Uterus (tissue), 4 donors: ENCODE measurements around the gene LAMA1. TPM values are rescaled to one million over a fixed set of nuclear protein-coding genes. Genes with fewer than 3 reads are reported as not detected.

ENCODE experiments used
- DNase-seq, 2 donors: peaks; one replicate each; pipeline ENCODE4 v3.0.0-alpha.2; 2019 to 2020
- H3K27ac ChIP-seq, 2 donors: fragments of 200-600 bp; sonication (generic); 1 replicate in 1 of 2; 2 replicates in 1 of 2; pipeline ENCODE4 v1.5.1; 2016 to 2018
- H3K27me3 ChIP-seq, 2 donors: fragments of 200-600 bp; sonication (generic); one replicate each; pipeline ENCODE4 v1.5.1; 2018 to 2019; ENCODE audit warnings: control low read depth in 1 of 2
- H3K36me3 ChIP-seq, 2 donors: fragments of 200-600 bp; sonication (generic); one replicate each; pipeline ENCODE4 v1.5.1; 2019; ENCODE audit warnings: control low read depth in 1 of 2
- H3K4me1 ChIP-seq, 2 donors: fragments of 200-600 bp; sonication (generic); one replicate each; pipeline ENCODE4 v1.5.1; 2018 to 2019; ENCODE audit warnings: control low read depth in 1 of 2
- H3K4me3 ChIP-seq, 2 donors: fragments of 200-600 bp; sonication (generic); 1 replicate in 1 of 2; 2 replicates in 1 of 2; pipeline ENCODE4 v1.5.1; 2018 to 2019; ENCODE audit warnings: mild to moderate bottlenecking in 1 of 2
- H3K9me3 ChIP-seq, 2 donors: fragments of 200-600 bp; sonication (generic); one replicate each; pipeline ENCODE4 v1.5.1; 2019; ENCODE audit warnings: control low read depth in 1 of 2
- CTCF ChIP-seq, 4 experiments: fragments of 200-600 bp in 2 of 4; fragments of 450-650 bp in 2 of 4; sonication (generic) in 2 of 4; IDR thresholded peaks; one replicate each; pipeline ENCODE4 v1.5.1; 2016 to 2019; ENCODE audit warnings: antibody characterized with exemption in 4 of 4, mild to moderate bottlenecking in 2 of 4, moderate library complexity in 1 of 4
- POLR2A ChIP-seq, 2 donors: fragments of 450-650 bp; IDR thresholded peaks; one replicate each; pipeline ENCODE4 v1.6.1; 2016; ENCODE audit warnings: antibody characterized with exemption in 2 of 2, mild to moderate bottlenecking in 1 of 2, moderate library complexity in 1 of 2
- intact Hi-C: fragments of 100-400 bp; cut with DNase I; formaldehyde crosslinking; loops from one replicate; pipeline ENCODE4 v1.15.1; 2023; ENCODE audit warnings: low total_unique reads
- total RNA-seq, 4 donors: library from RNA; depleted of rRNA in 3 of 4; stranded (reverse); fragments of >200 nt in 3 of 4; gene quantifications; one replicate each; pipeline versions ENCODE4 v1.1.0 to v1.2.4, GENCODE V29; 2014 to 2023
- donor health status: DM: yes; HTN: yes; CAD: no.

LAMA1 gene
- total RNA-seq, 4 donors from 2014 or later, result 0.88 to 13.5 (median 2.1) TPM

DNA sequence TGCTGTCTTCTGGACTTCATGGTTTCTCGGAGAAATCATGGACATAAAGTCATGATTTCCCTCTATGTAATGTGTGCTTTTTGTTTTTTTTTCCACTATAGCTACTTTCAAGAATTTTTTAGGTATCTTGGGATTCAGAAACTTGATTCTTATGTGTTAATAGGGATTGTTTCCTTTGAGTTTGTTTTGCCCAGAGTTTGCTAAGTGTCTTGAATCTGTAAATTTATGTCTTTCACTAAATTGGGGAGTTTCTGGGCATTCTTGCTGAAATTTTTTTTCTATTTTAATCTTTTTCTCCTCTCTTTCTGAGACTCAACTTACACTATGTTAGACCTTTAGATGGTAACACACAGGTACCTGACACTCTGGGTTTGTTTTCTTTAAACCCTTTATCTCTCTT lies 182.7 kb downstream of the LAMA1 start:
- H3K4me3 ChIP-seq, result no peak overlapping the region
- H3K4me1 ChIP-seq, result no peaks in the 10 kb centered on the region
- H3K27me3 ChIP-seq, result no peaks in the 10 kb centered on the region
- no peaks in the 10 kb centered on the region for H3K9me3 ChIP-seq
- TF ChIP-seq CTCF (IDR thresholded peaks at IDR 0.05) (no peak), POLR2A (IDR thresholded peaks at IDR 0.05) (no peak)
- no peak for DNase-seq
- no peak overlapping the region for H3K27ac ChIP-seq
- H3K36me3 ChIP-seq, result no peaks in the 10 kb centered on the region
- intact Hi-C loops, result no loop called here

- H3K9me3 ChIP-seq, result no peaks in the 10 kb centered on the region
- DNase-seq, result no peak
- no peak overlapping the region for H3K4me3 ChIP-seq
- H3K4me1 ChIP-seq, result no peaks in the 10 kb centered on the region
- intact Hi-C loops, result loop anchor here (10.0 kb wide), 1 partner anchor 245 kb away; no protein-coding TSS in a partner anchor
- no peaks in the 10 kb centered on the region for H3K36me3 ChIP-seq
- no peak for TF ChIP-seq POLR2A (IDR thresholded peaks at IDR 0.05)
- TF ChIP-seq CTCF (IDR thresholded peaks at IDR 0.05), result no peak
- no peak overlapping the region for H3K27ac ChIP-seq
- H3K27me3 ChIP-seq, result no peaks in the 10 kb centered on the region
These were observed 188.1 kb downstream of the LAMA1 start for GRCh38 chr18:6929370-6930102.

GRCh38 chr18:6928359-6928758 lies 189.2 kb downstream of the LAMA1 start:
- TF ChIP-seq CTCF (IDR thresholded peaks at IDR 0.05), result no peak
- TF ChIP-seq POLR2A (IDR thresholded peaks at IDR 0.05), result no peak
- no peak overlapping the region for H3K4me3 ChIP-seq
- no peaks in the 10 kb centered on the region for H3K36me3 ChIP-seq
- no peaks in the 10 kb centered on the region for H3K4me1 ChIP-seq
- H3K27me3 ChIP-seq, result no peaks in the 10 kb centered on the region
- H3K27ac ChIP-seq, result no peak overlapping the region
- no peaks in the 10 kb centered on the region for H3K9me3 ChIP-seq
- DNase-seq, result no peak
- intact Hi-C loops, result loop anchor here (10.0 kb wide), 1 partner anchor 246 kb away; no protein-coding TSS in a partner anchor

- H3K4me3 ChIP-seq, result no peak overlapping the region
- intact Hi-C loops, result loop anchor here (10.0 kb wide), 1 partner anchor 248 kb away; no protein-coding TSS in a partner anchor
- DNase-seq, result no peak
- no peak overlapping the region for H3K27ac ChIP-seq
- H3K27me3 ChIP-seq, result no peaks in the 10 kb centered on the region
- H3K9me3 ChIP-seq, result no peaks in the 10 kb centered on the region
- no peak for TF ChIP-seq CTCF (IDR thresholded peaks at IDR 0.05)
- TF ChIP-seq POLR2A (IDR thresholded peaks at IDR 0.05), result no peak
- H3K4me1 ChIP-seq, result no peaks in the 10 kb centered on the region
- H3K36me3 ChIP-seq, result no peaks in the 10 kb centered on the region
These were observed 190.4 kb downstream of the LAMA1 start for GRCh38 chr18:6927153-6927552.

GRCh38 chr18:6923220-6923619 lies 194.4 kb downstream of the LAMA1 start:
- TF ChIP-seq CTCF (IDR thresholded peaks at IDR 0.05), result no peak
- no peak for TF ChIP-seq POLR2A (IDR thresholded peaks at IDR 0.05)
- H3K4me1 ChIP-seq, result no peaks in the 10 kb centered on the region
- intact Hi-C loops, result loop anchor here (10.0 kb wide), 1 partner anchor 252 kb away; no protein-coding TSS in a partner anchor
- no peaks in the 10 kb centered on the region for H3K27me3 ChIP-seq
- no peaks in the 10 kb centered on the region for H3K9me3 ChIP-seq
- no peak overlapping the region for H3K4me3 ChIP-seq
- H3K36me3 ChIP-seq, result no peaks in the 10 kb centered on the region
- DNase-seq, result no peak
- H3K27ac ChIP-seq, result no peak overlapping the region
